ENCODE measurements around the gene GNG2.

The GNG2 gene

DNA sequence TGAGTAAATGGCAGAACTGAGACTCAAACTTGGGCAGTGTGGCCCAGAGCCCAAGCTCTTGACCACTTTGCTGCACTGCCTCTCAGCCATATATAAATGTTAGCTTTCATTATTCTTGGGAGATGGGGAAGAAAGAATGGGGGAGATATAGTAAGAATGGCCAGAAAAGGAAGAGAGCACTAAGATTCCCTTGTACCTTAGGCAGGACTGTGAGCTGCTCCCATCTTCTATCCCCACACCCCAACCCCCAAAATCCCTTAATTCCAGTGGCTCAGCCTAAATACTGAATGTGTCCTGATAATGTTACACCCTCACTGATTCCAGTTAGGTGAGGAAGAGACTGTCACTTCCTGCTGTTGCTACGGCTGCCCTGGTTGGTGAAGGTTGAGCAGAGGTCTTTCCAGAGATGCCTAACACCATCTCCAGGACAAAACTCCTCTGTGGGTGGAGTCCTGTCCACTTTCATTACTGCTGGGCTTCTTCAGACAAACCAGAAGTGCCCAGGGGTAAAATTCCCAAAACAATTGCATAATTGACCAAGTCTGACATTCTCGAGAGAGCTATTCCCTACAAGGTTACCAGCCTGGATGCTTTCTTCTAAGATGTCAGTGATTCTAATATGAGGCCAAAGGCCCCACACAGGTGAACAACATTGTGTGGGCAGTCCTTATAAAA is 51.8 kb downstream of the GNG2 start (continued):
- TF ChIP-seq, protein P1, sequence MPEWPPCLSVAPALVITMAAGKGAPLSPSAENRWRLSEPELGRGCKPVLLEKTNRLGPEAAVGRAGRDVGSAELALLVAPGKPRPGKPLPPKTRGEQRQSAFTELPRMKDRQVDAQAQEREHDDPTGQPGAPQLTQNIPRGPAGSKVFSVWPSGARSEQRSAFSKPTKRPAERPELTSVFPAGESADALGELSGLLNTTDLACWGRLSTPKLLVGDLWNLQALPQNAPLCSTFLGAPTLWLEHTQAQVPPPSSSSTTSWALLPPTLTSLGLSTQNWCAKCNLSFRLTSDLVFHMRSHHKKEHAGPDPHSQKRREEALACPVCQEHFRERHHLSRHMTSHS (tag by site-specific recombination; IDR thresholded peaks at IDR 0.05) = no peak
- TF ChIP-seq, protein P2, sequence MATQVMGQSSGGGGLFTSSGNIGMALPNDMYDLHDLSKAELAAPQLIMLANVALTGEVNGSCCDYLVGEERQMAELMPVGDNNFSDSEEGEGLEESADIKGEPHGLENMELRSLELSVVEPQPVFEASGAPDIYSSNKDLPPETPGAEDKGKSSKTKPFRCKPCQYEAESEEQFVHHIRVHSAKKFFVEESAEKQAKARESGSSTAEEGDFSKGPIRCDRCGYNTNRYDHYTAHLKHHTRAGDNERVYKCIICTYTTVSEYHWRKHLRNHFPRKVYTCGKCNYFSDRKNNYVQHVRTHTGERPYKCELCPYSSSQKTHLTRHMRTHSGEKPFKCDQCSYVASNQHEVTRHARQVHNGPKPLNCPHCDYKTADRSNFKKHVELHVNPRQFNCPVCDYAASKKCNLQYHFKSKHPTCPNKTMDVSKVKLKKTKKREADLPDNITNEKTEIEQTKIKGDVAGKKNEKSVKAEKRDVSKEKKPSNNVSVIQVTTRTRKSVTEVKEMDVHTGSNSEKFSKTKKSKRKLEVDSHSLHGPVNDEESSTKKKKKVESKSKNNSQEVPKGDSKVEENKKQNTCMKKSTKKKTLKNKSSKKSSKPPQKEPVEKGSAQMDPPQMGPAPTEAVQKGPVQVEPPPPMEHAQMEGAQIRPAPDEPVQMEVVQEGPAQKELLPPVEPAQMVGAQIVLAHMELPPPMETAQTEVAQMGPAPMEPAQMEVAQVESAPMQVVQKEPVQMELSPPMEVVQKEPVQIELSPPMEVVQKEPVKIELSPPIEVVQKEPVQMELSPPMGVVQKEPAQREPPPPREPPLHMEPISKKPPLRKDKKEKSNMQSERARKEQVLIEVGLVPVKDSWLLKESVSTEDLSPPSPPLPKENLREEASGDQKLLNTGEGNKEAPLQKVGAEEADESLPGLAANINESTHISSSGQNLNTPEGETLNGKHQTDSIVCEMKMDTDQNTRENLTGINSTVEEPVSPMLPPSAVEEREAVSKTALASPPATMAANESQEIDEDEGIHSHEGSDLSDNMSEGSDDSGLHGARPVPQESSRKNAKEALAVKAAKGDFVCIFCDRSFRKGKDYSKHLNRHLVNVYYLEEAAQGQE (tag by site-specific recombination; IDR thresholded peaks at IDR 0.05) = no peak
- TF ChIP-seq, protein P3, sequence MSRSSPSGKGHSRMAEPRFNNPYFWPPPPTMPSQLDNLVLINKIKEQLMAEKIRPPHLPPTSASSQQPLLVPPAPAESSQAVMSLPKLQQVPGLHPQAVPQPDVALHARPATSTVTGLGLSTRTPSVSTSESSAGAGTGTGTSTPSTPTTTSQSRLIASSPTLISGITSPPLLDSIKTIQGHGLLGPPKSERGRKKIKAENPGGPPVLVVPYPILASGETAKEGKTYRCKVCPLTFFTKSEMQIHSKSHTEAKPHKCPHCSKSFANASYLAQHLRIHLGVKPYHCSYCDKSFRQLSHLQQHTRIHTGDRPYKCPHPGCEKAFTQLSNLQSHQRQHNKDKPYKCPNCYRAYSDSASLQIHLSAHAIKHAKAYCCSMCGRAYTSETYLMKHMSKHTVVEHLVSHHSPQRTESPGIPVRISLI (tag by site-specific recombination; IDR thresholded peaks at IDR 0.05) = no peak
- TF ChIP-seq MYNN (tag by site-specific recombination; IDR thresholded peaks at IDR 0.05; ENCODE audit: borderline replicate concordance) (no peak), ZNF202 (tag by site-specific recombination; IDR thresholded peaks at IDR 0.05; ENCODE audit: borderline replicate concordance) (no peak)

DNA sequence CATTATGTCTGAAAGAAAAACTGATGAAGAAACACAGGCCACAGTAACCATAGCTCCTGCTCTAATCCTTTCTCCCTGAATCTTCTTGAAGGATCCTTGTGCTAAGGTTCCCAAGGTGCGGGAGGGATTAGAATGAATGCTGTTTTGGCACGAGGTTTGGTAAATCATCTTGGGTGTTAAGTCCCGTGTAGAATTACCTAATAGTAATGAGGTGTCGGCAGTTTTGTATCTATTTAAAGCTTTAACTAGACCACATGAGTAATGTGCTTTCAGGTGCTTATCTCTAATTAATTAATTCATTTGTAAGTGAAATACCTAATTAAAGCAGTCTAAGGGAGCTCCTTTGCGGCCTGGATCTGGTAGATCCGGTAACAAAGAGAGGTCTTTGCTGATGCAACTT is 53.9 kb downstream of the GNG2 start:
- H3K9me3 ChIP-seq (ENCODE audit: control insufficient read depth, insufficient read depth, low read depth, low read length) = no peaks in the 10 kb centered on the region
- no peak for TF ChIP-seq ZNF529 (tag by site-specific recombination; IDR thresholded peaks at IDR 0.05; ENCODE audit: insufficient replicate concordance)
- TF ChIP-seq ZFP37 (tag by site-specific recombination; IDR thresholded peaks at IDR 0.05) = no peak
- no peak for TF ChIP-seq ZNF416 (tag by site-specific recombination; IDR thresholded peaks at IDR 0.05)
- no peak for TF ChIP-seq ZNF138 (tag by site-specific recombination; IDR thresholded peaks at IDR 0.05; ENCODE audit: borderline replicate concordance)
- TF ChIP-seq OSR2 (tag by site-specific recombination; IDR thresholded peaks at IDR 0.05) = no peak
- no peak for TF ChIP-seq ZNF677 (tag by site-specific recombination; IDR thresholded peaks at IDR 0.05)
- TF ChIP-seq, protein P4, sequence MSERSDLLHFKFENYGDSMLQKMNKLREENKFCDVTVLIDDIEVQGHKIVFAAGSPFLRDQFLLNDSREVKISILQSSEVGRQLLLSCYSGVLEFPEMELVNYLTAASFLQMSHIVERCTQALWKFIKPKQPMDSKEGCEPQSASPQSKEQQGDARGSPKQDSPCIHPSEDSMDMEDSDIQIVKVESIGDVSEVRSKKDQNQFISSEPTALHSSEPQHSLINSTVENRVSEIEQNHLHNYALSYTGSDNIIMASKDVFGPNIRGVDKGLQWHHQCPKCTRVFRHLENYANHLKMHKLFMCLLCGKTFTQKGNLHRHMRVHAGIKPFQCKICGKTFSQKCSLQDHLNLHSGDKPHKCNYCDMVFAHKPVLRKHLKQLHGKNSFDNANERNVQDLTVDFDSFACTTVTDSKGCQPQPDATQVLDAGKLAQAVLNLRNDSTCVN (tag by site-specific recombination; optimal IDR thresholded peaks at IDR 0.05) = no peak
- no peaks in the 10 kb centered on the region for H3K4me1 ChIP-seq (ENCODE audit: control insufficient read depth, insufficient read depth, low read length)
- H3K36me3 ChIP-seq (ENCODE audit: control insufficient read depth in 2 of 2, insufficient read depth in 1 of 2, low read length in 2 of 2) = no peaks in the 10 kb centered on the region
- POLR2A ChIA-PET = no interaction called here
- H3K4me3 ChIP-seq (ENCODE audit: low read depth, low read length) = no peak overlapping the region
- H3K27ac ChIP-seq (ENCODE audit: extremely low read depth, low read depth, low read length) = no peak overlapping the region
- CTCF ChIA-PET = no interaction called here

DNA sequence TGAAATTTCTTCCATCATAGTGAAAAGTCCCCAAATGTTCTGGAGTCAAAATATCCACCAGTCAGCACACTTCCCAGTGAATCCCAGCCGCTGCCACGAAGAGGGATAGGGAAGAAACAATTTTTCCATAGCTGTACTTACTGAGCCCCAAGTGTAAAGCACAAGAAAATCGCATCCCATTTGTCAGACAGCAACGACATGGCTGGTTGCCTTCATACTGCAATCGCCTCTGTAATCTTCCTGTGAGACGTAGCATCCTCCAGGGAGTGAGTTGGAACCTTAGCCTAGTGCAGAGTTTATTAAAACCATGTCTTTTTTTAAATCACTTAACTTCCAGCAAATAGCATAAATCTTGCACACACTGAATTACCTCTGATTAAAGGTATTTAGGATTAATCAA is 56.8 kb downstream of the GNG2 start:
- TF ChIP-seq, protein P5, sequence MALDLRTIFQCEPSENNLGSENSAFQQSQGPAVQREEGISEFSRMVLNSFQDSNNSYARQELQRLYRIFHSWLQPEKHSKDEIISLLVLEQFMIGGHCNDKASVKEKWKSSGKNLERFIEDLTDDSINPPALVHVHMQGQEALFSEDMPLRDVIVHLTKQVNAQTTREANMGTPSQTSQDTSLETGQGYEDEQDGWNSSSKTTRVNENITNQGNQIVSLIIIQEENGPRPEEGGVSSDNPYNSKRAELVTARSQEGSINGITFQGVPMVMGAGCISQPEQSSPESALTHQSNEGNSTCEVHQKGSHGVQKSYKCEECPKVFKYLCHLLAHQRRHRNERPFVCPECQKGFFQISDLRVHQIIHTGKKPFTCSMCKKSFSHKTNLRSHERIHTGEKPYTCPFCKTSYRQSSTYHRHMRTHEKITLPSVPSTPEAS (tag by site-specific recombination; IDR thresholded peaks at IDR 0.05) = no peak
- TF ChIP-seq ZNF785 (tag by site-specific recombination; IDR thresholded peaks at IDR 0.05) (no peak), KLF8 (tag by site-specific recombination; IDR thresholded peaks at IDR 0.05) (no peak), ZIC2 (tag by site-specific recombination; IDR thresholded peaks at IDR 0.05) (no peak)
- no peaks in the 10 kb centered on the region for H3K9me3 ChIP-seq (ENCODE audit: control insufficient read depth, insufficient read depth, low read depth, low read length)
- H3K27ac ChIP-seq (ENCODE audit: extremely low read depth, low read depth, low read length) = no peak overlapping the region
- H3K36me3 ChIP-seq (ENCODE audit: control insufficient read depth in 2 of 2, insufficient read depth in 1 of 2, low read length in 2 of 2) = no peaks in the 10 kb centered on the region
- ChIA-PET CTCF (no interaction called here), POLR2A (no interaction called here)
- no peaks in the 10 kb centered on the region for H3K4me1 ChIP-seq (ENCODE audit: control insufficient read depth, insufficient read depth, low read length)
- H3K4me3 ChIP-seq (ENCODE audit: low read depth, low read length) = no peak overlapping the region
